HCT116 (cell line): Measurements from ENCODE around the gene HOXB2.

Source experiments
- CEBPB ChIP-seq: IDR thresholded peaks from 2 replicates; pipeline ENCODE4 v1.6.1; 2012; ENCODE audit warnings: low read depth
- EZH2 ChIP-seq: fragments of 200-600 bp; sonication (generic); IDR thresholded peaks from 2 replicates; pipeline ENCODE4 v1.6.1; 2017; ENCODE audit warnings: antibody characterized with exemption, mixed run types
- EZH2phosphoT487 ChIP-seq: fragments of 200-600 bp; IDR thresholded peaks from 2 replicates; pipeline ENCODE4 v1.6.1; 2018; ENCODE audit warnings: antibody characterized with exemption, borderline replicate concordance
- POLR2A ChIP-seq: IDR thresholded peaks from 2 replicates; pipeline ENCODE4 v1.7.0; 2011; ENCODE audit warnings: borderline replicate concordance; ENCODE audit not compliant: insufficient read depth, insufficient read length; ENCODE audit errors: extremely low read depth
- POLR2AphosphoS5 ChIP-seq: IDR thresholded peaks from 2 replicates; pipeline ENCODE4 v1.6.1; 2011; ENCODE audit warnings: mild to moderate bottlenecking, low read depth, low read length, moderate library complexity
- SIN3A ChIP-seq: IDR thresholded peaks from 2 replicates; pipeline ENCODE4 v1.6.1; 2012; ENCODE audit warnings: low read depth
- SP1 ChIP-seq: IDR thresholded peaks from 2 replicates; pipeline ENCODE4 v1.6.1; 2012; ENCODE audit warnings: low read depth
- YY1 ChIP-seq: IDR thresholded peaks from 2 replicates; pipeline ENCODE4 v1.6.1; 2011; ENCODE audit warnings: low read length, low read depth, moderate library complexity, mild to moderate bottlenecking; ENCODE audit not compliant: insufficient replicate concordance; ENCODE audit errors: extremely low read depth
- ZNF274 ChIP-seq: fragments of 200-500 bp; sonication (Bioruptor generic); IDR thresholded peaks from 2 replicates; pipeline ENCODE4 v1.6.1; 2014; ENCODE audit warnings: mild to moderate bottlenecking, low read depth, low read length, inconsistent platforms
- TF ChIP-seq, protein P1 (sequence below), 3 experiments: fragments of 200-600 bp in 1 of 3; sonication (generic) in 1 of 3; IDR thresholded peaks in 2 of 3; conservative IDR thresholded peaks in 1 of 3; 2 replicates each; pipeline ENCODE4 v1.5.1; 2012 to 2017; ENCODE audit warnings: low read depth in 2 of 3, low read length in 2 of 3, antibody characterized with exemption in 1 of 3, borderline replicate concordance in 1 of 3, control low read depth in 1 of 3, mild to moderate bottlenecking in 1 of 3, mixed read lengths in 1 of 3, mixed run types in 1 of 3, moderate library complexity in 1 of 3; ENCODE audit not compliant: insufficient read depth in 1 of 3
- TF ChIP-seq, protein P2 (sequence below): IDR thresholded peaks from 2 replicates; pipeline ENCODE4 v1.6.1; 2012; ENCODE audit warnings: low read depth
- TF ChIP-seq, protein P3 (sequence below): IDR thresholded peaks from 2 replicates; pipeline ENCODE4 v1.6.1; 2012
- TF ChIP-seq, protein P4 (sequence below): IDR thresholded peaks from 2 replicates; pipeline ENCODE4 v1.6.1; 2012

DNA sequence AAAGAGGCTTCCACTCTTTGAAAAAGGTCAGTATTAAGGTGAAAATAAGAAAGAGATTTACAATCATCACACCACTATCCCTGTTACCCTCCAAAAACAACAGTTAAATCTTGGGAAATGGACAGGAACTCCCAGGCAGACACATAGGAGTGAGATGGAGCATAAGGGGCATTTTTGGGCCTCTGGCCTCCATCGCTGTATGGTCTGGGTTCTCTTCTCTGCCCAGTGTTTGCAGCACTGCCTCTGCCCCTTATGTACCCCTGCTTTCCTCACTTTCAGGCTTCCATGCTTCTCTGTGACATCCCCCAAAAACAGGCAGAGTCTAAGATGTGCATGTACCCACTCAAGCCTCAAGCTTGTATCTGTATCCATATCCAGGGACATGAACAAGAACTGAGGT lies 630 bp upstream of the HOXB2 start:
- TF ChIP-seq YY1 (no peak), ZNF274 (no peak), SP1 (no peak), POLR2A (no peak), CEBPB (no peak), SIN3A (no peak), POLR2AphosphoS5 (no peak), EZH2 (no peak), EZH2phosphoT487 (no peak)
- TF ChIP-seq, protein P1, sequence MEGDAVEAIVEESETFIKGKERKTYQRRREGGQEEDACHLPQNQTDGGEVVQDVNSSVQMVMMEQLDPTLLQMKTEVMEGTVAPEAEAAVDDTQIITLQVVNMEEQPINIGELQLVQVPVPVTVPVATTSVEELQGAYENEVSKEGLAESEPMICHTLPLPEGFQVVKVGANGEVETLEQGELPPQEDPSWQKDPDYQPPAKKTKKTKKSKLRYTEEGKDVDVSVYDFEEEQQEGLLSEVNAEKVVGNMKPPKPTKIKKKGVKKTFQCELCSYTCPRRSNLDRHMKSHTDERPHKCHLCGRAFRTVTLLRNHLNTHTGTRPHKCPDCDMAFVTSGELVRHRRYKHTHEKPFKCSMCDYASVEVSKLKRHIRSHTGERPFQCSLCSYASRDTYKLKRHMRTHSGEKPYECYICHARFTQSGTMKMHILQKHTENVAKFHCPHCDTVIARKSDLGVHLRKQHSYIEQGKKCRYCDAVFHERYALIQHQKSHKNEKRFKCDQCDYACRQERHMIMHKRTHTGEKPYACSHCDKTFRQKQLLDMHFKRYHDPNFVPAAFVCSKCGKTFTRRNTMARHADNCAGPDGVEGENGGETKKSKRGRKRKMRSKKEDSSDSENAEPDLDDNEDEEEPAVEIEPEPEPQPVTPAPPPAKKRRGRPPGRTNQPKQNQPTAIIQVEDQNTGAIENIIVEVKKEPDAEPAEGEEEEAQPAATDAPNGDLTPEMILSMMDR (IDR thresholded peaks at IDR 0.05 in 2 of 3, conservative IDR thresholded peaks at IDR 0.05 in 1 of 3; ENCODE audit: borderline replicate concordance in 1 of 3, insufficient read depth in 1 of 3, low read depth in 2 of 3, low read length in 2 of 3) = no peak
- TF ChIP-seq, protein P2, sequence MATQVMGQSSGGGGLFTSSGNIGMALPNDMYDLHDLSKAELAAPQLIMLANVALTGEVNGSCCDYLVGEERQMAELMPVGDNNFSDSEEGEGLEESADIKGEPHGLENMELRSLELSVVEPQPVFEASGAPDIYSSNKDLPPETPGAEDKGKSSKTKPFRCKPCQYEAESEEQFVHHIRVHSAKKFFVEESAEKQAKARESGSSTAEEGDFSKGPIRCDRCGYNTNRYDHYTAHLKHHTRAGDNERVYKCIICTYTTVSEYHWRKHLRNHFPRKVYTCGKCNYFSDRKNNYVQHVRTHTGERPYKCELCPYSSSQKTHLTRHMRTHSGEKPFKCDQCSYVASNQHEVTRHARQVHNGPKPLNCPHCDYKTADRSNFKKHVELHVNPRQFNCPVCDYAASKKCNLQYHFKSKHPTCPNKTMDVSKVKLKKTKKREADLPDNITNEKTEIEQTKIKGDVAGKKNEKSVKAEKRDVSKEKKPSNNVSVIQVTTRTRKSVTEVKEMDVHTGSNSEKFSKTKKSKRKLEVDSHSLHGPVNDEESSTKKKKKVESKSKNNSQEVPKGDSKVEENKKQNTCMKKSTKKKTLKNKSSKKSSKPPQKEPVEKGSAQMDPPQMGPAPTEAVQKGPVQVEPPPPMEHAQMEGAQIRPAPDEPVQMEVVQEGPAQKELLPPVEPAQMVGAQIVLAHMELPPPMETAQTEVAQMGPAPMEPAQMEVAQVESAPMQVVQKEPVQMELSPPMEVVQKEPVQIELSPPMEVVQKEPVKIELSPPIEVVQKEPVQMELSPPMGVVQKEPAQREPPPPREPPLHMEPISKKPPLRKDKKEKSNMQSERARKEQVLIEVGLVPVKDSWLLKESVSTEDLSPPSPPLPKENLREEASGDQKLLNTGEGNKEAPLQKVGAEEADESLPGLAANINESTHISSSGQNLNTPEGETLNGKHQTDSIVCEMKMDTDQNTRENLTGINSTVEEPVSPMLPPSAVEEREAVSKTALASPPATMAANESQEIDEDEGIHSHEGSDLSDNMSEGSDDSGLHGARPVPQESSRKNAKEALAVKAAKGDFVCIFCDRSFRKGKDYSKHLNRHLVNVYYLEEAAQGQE = no peak
- TF ChIP-seq, protein P3, sequence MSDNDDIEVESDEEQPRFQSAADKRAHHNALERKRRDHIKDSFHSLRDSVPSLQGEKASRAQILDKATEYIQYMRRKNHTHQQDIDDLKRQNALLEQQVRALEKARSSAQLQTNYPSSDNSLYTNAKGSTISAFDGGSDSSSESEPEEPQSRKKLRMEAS = no peak
- TF ChIP-seq, protein P4, sequence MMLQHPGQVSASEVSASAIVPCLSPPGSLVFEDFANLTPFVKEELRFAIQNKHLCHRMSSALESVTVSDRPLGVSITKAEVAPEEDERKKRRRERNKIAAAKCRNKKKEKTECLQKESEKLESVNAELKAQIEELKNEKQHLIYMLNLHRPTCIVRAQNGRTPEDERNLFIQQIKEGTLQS = no peak
